ENCODE measurements around the gene HAS3.
A peak's percentile ranks its signal among the peaks of the same experiment; 100 is the strongest.

The HAS3 gene

GRCh38 chr16:69150146-69150865, 44.9 kb downstream of the HAS3 start:
- peak; percentile 40 to 65 for DNase-seq

GRCh38 chr16:69157196-69157595, 51.7 kb downstream of the HAS3 start:
- DNase-seq = no peak

- no peak for DNase-seq
Observed at GRCh38 chr16:69160192-69160591, 54.7 kb downstream of the HAS3 start.

GRCh38 chr16:69165584-69165983, 60.1 kb downstream of the HAS3 start:
- no peak for DNase-seq

GRCh38 chr16:69166221-69166833, 60.9 kb downstream of the HAS3 start:
- peak; percentile 72 to 83 for DNase-seq

GRCh38 chr16:69166946-69167930, 61.8 kb downstream of the HAS3 start:
- no peak for DNase-seq
